ENCODE measurements around the gene FAM110D.

Gene FAM110D

GRCh38 chr1:26132128-26132833 lies 26.6 kb upstream of the FAM110D start:
- no peak for DNase-seq (ENCODE audit: low read depth)
- no peak overlapping the region for H3K4me3 ChIP-seq (ENCODE audit: low read depth, low read length)
- TF ChIP-seq, protein P1, sequence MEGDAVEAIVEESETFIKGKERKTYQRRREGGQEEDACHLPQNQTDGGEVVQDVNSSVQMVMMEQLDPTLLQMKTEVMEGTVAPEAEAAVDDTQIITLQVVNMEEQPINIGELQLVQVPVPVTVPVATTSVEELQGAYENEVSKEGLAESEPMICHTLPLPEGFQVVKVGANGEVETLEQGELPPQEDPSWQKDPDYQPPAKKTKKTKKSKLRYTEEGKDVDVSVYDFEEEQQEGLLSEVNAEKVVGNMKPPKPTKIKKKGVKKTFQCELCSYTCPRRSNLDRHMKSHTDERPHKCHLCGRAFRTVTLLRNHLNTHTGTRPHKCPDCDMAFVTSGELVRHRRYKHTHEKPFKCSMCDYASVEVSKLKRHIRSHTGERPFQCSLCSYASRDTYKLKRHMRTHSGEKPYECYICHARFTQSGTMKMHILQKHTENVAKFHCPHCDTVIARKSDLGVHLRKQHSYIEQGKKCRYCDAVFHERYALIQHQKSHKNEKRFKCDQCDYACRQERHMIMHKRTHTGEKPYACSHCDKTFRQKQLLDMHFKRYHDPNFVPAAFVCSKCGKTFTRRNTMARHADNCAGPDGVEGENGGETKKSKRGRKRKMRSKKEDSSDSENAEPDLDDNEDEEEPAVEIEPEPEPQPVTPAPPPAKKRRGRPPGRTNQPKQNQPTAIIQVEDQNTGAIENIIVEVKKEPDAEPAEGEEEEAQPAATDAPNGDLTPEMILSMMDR (conservative IDR thresholded peaks at IDR 0.05; ENCODE audit: low read depth, low read length): no peak

- no peak for DNase-seq (ENCODE audit: low read depth)
- H3K4me3 ChIP-seq (ENCODE audit: low read depth, low read length): no peak overlapping the region
- TF ChIP-seq, protein P1 (conservative IDR thresholded peaks at IDR 0.05; ENCODE audit: low read depth, low read length): no peak
These were observed 26.1 kb upstream of the FAM110D start for GRCh38 chr1:26132834-26133167.

GRCh38 chr1:26134466-26134865 lies 24.4 kb upstream of the FAM110D start:
- H3K4me3 ChIP-seq (ENCODE audit: low read depth, low read length): no peak overlapping the region
- TF ChIP-seq, protein P1 (conservative IDR thresholded peaks at IDR 0.05; ENCODE audit: low read depth, low read length): no peak
- no peak for DNase-seq (ENCODE audit: low read depth)

- TF ChIP-seq, protein P1 (conservative IDR thresholded peaks at IDR 0.05; ENCODE audit: low read depth, low read length): no peak
- no peak for DNase-seq (ENCODE audit: low read depth)
- H3K4me3 ChIP-seq (ENCODE audit: low read depth, low read length): no peak overlapping the region
These were observed 19.8 kb upstream of the FAM110D start for GRCh38 chr1:26138974-26139558.

DNA sequence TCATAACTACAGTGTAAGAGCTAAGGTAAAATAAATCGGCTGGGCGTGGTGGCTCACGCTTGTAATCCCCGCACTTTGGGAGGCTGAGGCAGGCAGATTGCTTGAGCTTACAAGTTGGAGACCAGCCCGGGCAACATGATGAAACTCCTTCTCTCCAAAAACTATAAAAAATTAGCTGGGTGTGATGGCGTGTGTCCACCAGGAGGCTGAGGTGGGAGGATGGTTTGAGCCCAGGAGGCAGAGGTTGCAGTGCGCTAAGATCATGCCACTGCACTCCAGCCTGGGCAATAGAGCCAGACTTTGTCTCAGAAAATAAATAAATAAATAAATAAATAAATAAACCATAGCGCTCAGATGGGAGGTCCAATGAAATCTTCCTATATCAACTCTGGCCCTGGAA lies 16.7 kb upstream of the FAM110D start:
- TF ChIP-seq, protein P1 (conservative IDR thresholded peaks at IDR 0.05; ENCODE audit: low read depth, low read length): no peak
- DNase-seq (ENCODE audit: low read depth): no peak

GRCh38 chr1:26145041-26145959 lies 13.6 kb upstream of the FAM110D start:
- DNase-seq (ENCODE audit: low read depth): peak; percentile 92
- TF ChIP-seq, protein P1 (conservative IDR thresholded peaks at IDR 0.05; ENCODE audit: low read depth, low read length): peak; percentile 85

More for the DNA sequence above, 16.7 kb upstream of the FAM110D start:
- H3K4me3 ChIP-seq (ENCODE audit: low read depth, low read length): no peak overlapping the region

More at GRCh38 chr1:26145041-26145959, 13.6 kb upstream of the FAM110D start:
- H3K4me3 ChIP-seq (ENCODE audit: low read depth, low read length): no peak overlapping the region
